Measurements from ENCODE around the gene GRIFIN. TPM values are rescaled to one million over a fixed set of nuclear protein-coding genes. Genes with fewer than 3 reads are reported as not detected.

Gene GRIFIN
- total RNA-seq, 1 experiment from 2014 or later = not detected

GRCh38 chr7:2501947-2502646, 25.9 kb upstream of the GRIFIN start:
- no peak for ATAC-seq
- BruUV-seq (replicated peaks) = no TSS peak

DNA sequence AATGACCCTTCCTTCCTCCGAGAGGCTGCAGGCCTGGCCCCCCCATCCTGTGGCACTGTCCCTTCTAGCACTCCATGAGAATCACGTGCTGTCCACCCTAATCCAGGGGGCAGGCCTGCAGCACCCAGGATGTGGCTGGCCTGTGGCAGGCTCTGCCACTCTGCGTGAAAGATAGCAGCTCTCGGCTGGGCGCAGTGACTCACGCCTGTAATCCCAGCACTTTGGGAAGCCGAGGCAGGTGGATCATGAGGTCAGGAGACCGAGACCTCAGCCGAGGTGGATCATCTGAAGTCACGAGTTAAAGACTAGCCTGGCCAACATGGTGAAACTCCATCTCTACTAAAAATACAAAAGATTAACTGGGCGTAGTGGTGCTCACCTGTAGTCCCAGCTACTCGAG, 24.5 kb upstream of the GRIFIN start:
- no peak overlapping the region for H3K4me2 ChIP-seq (ENCODE audit: low read length)
- intact Hi-C loops (cut with micrococcal nuclease) = no loop called here
- ChIA-PET CTCF (no interaction called here), POLR2A (ENCODE audit: unreplicated experiment) (no interaction called here)
- ATAC-seq = no peak
- H3K79me2 ChIP-seq (ENCODE audit: low read length) = no peaks in the 10 kb centered on the region
- H3K4me1 ChIP-seq (ENCODE audit: insufficient read depth, low read length) = no peaks in the 10 kb centered on the region
- TF ChIP-seq CTCF (conservative IDR thresholded peaks at IDR 0.05; ENCODE audit: low read depth, low read length) (no peak), EZH2phosphoT487 (IDR thresholded peaks at IDR 0.05; ENCODE audit: borderline replicate concordance, low read length) (no peak), EZH2 (IDR thresholded peaks at IDR 0.05; ENCODE audit: low read length, unreplicated experiment) (no peak)
- H3K36me3 ChIP-seq (ENCODE audit: low read depth, low read length) = no peaks in the 10 kb centered on the region
- no peaks in the 10 kb centered on the region for H4K20me1 ChIP-seq (ENCODE audit: low read length)
- H3K27ac ChIP-seq (ENCODE audit: low read length) = no peak overlapping the region
- no peak overlapping the region for H2AFZ ChIP-seq (ENCODE audit: low read length)
- no peaks in the 10 kb centered on the region for H3K27me3 ChIP-seq (ENCODE audit: low read length)
- H3K9me2 ChIP-seq (replicated peaks; ENCODE audit: low read length) = no peaks in the 10 kb centered on the region
- H3K4me3 ChIP-seq (ENCODE audit: low read length) = no peak overlapping the region
- no TSS peak for BruUV-seq (replicated peaks)
- no peak for DNase-seq
- H3K9me3 ChIP-seq (ENCODE audit: low read length) = no peaks in the 10 kb centered on the region
- H3F3A ChIP-seq (ENCODE audit: low read length, unreplicated experiment) = no peaks in the 10 kb centered on the region
- H3K9ac ChIP-seq (ENCODE audit: low read length) = no peak overlapping the region

More at GRCh38 chr7:2501947-2502646, 25.9 kb upstream of the GRIFIN start:
- intact Hi-C loops (cut with micrococcal nuclease) = no loop called here
- H3F3A ChIP-seq (ENCODE audit: low read length, unreplicated experiment) = no peaks in the 10 kb centered on the region
- no peak overlapping the region for H3K4me3 ChIP-seq (ENCODE audit: low read length)
- TF ChIP-seq EZH2 (IDR thresholded peaks at IDR 0.05; ENCODE audit: low read length, unreplicated experiment) (no peak), EZH2phosphoT487 (IDR thresholded peaks at IDR 0.05; ENCODE audit: borderline replicate concordance, low read length) (no peak), CTCF (conservative IDR thresholded peaks at IDR 0.05; ENCODE audit: low read depth, low read length) (no peak)
- no peak overlapping the region for H3K4me2 ChIP-seq (ENCODE audit: low read length)
- H3K9me3 ChIP-seq (ENCODE audit: low read length) = no peaks in the 10 kb centered on the region
- ChIA-PET POLR2A (ENCODE audit: unreplicated experiment) (no interaction called here), CTCF (interaction anchor here (0.6 kb wide), 1 partner anchor 129 kb away, joined by 3 read pairs; no protein-coding TSS in a partner anchor)
- no peaks in the 10 kb centered on the region for H3K27me3 ChIP-seq (ENCODE audit: low read length)
- H3K4me1 ChIP-seq (ENCODE audit: insufficient read depth, low read length) = no peaks in the 10 kb centered on the region
- H3K79me2 ChIP-seq (ENCODE audit: low read length) = no peaks in the 10 kb centered on the region
- no peak overlapping the region for H3K27ac ChIP-seq (ENCODE audit: low read length)
- H3K9me2 ChIP-seq (replicated peaks; ENCODE audit: low read length) = no peaks in the 10 kb centered on the region
- no peaks in the 10 kb centered on the region for H3K36me3 ChIP-seq (ENCODE audit: low read depth, low read length)
- H4K20me1 ChIP-seq (ENCODE audit: low read length) = no peaks in the 10 kb centered on the region
- no peak overlapping the region for H3K9ac ChIP-seq (ENCODE audit: low read length)
- DNase-seq = no peak
- H2AFZ ChIP-seq (ENCODE audit: low read length) = no peak overlapping the region

- Histone ChIP-seq H3K79me2 (ENCODE audit: low read length) (no peaks in the 10 kb centered on the region), H3K9me3 (ENCODE audit: low read length) (no peaks in the 10 kb centered on the region), H3K4me1 (ENCODE audit: insufficient read depth, low read length) (no peaks in the 10 kb centered on the region), H3K4me2 (ENCODE audit: low read length) (no peak overlapping the region), H3K27me3 (ENCODE audit: low read length) (no peaks in the 10 kb centered on the region), H4K20me1 (ENCODE audit: low read length) (no peaks in the 10 kb centered on the region), H3K4me3 (ENCODE audit: low read length) (no peak overlapping the region), H3K36me3 (ENCODE audit: low read depth, low read length) (no peaks in the 10 kb centered on the region), H3F3A (ENCODE audit: low read length, unreplicated experiment) (no peaks in the 10 kb centered on the region), H2AFZ (ENCODE audit: low read length) (no peak overlapping the region), H3K27ac (ENCODE audit: low read length) (no peak overlapping the region), H3K9me2 (replicated peaks; ENCODE audit: low read length) (no peaks in the 10 kb centered on the region), H3K9ac (ENCODE audit: low read length) (no peak overlapping the region)
- ChIA-PET CTCF (no interaction called here), POLR2A (ENCODE audit: unreplicated experiment) (no interaction called here)
- no peak for ATAC-seq
- no TSS peak for BruUV-seq (replicated peaks)
- DNase-seq = no peak
- TF ChIP-seq CTCF (conservative IDR thresholded peaks at IDR 0.05; ENCODE audit: low read depth, low read length) (no peak), EZH2phosphoT487 (IDR thresholded peaks at IDR 0.05; ENCODE audit: borderline replicate concordance, low read length) (no peak), EZH2 (IDR thresholded peaks at IDR 0.05; ENCODE audit: low read length, unreplicated experiment) (no peak)
- intact Hi-C loops (cut with micrococcal nuclease) = no loop called here
Observed at GRCh38 chr7:2499719-2500430, 23.7 kb upstream of the GRIFIN start.

Measured in PC-3 (cell line).